GM19043 (cell line): Measurements from ENCODE around the gene PLEKHA1.

Experiments
- ATAC-seq: cut with Tn5 transposase; IDR thresholded peaks from one replicate; pipeline ENCODE4 v1.9.1; 2021; ENCODE audit warnings: low read depth; ENCODE audit not compliant: unreplicated experiment

PLEKHA1 gene

DNA sequence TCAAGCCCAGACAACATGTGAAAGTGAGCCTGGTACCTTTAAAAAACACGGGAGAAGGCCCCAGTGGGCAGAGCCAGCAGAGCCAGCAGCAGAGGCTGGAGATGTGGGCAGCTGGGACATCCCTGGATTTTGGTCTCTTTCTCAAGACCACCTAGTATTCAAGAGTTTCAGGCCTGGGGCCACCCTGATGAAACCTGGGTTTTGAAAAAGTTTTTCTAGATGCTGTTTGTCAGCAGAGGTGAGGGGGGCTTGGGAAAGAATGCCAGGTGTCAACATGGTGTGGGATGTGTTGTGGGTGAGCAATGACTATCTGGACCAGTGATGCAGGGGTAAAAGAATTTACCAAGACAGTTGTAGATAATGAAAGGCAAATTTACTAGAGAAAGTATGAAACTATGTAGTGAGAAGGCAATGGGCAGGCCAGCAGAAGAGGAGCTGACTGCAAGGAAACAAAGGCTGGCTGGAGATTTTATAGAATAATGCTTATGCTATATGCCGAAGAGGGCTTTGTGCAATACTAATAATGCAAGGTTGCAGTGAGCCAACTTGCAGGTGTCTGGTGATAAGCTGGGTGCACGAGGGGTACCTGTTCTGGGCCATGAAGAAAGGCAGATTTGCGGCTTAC, 28.1 kb upstream of the PLEKHA1 start:
- ATAC-seq, result no peak

GRCh38 chr10:122347170-122347841, 27.2 kb upstream of the PLEKHA1 start:
- ATAC-seq, result no peak

DNA sequence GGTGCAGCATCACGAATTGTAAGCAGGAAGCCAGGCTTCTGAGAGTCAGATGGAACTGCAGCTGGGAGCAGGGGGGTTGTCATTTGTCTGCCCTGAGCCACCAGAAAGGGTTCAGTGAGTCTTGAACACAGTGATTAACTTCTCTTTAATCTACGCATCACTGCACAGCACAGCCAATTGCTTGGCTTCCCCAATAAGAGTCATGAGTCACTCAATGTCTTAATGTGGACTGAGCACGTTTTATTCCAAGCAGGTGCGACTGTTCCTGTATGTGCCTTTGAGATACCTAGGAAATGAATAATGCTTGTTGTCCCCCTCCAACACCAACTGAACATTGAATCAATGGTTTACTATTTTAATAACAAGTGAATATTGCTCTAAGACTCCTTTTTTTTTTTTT, 26.0 kb upstream of the PLEKHA1 start:
- ATAC-seq, result no peak

DNA sequence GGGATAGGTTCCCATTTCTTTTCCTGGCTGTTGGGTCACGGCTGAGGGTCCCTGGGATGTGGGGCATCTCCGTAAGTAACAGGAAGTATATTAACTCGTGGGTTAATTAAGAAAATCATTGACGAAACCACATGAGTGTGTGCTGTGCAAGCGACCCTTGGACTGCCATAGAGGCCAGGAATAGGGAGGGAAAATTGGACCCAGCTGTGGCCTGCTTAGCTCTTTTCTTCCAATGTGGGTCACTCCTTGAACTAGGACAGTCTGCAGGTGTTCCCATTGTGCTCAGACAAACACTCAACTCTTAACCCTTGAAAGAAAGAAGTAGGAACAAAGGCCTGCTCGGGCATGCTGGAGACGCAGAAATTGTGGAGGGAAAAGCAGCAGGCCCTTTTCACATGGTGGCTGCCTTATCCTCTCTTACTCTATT, 25.6 kb upstream of the PLEKHA1 start:
- no peak for ATAC-seq

DNA sequence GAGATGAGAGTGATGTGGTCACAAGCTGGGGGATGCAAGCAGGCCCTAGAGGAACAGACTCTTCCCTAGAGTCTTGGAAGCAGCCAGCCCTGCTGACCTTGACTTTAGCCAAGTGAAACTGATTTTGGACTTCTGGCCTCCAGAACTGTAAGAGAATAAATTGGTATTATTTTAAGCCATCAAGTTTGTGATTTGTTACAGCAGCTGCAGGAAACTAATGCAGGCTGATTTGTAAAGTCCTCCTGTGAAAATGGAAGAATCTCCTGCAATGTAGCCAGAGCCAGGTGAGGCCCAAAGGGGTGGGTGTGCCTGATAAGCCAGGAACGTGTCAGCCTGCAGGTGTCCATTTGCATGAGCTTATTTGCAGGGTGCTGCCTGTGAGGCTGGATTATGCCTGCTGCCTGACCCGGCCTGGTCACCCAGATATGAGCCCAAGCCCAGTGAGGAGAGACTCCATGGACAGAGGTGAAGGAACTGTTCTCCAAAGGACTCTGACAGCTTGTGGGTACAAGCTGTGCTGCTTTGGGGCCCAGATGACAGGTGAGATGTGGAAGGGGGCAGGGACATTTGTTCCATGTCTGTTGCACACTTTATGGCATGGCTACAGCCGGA, 24.6 kb upstream of the PLEKHA1 start:
- no peak for ATAC-seq

GRCh38 chr10:122350893-122351292, 23.6 kb upstream of the PLEKHA1 start:
- no peak for ATAC-seq

DNA sequence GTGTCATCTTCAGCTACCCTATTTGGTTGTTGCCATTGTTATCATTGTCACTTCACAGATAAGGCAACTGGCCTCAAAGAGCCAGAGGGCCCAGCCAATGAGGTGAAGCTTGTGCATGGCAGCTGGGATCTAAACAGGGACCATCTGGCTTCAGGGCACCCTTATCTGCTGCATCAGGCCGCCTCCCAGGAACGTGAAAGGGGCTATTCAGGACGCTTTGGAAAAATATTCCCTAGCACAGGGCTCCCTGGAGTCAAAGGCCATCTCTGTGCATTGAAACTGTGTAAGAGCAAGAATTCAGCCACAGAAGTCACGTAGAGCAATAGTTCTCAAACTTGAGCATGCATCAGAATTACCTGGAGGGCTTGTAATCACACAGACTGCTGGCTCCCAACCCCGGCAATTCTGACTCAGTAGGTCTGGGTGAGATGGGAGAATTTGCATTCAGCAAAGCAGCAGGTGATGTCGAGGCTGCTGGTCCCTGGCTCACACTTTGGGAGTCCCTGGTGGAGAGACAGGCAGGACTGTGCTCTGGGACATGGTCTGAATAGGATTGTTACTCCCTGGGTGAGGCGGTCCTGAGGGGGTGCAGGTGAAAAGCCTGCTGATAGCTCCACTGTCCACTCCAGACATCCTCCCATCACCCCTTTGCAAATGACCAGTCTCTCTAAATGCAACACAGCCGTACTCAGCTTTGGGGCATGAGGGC, 21.5 kb upstream of the PLEKHA1 start:
- no peak for ATAC-seq

- ATAC-seq, result no peak
These were observed 20.1 kb upstream of the PLEKHA1 start for GRCh38 chr10:122354383-122354782.

GRCh38 chr10:122357685-122358084, 16.8 kb upstream of the PLEKHA1 start:
- ATAC-seq, result no peak

DNA sequence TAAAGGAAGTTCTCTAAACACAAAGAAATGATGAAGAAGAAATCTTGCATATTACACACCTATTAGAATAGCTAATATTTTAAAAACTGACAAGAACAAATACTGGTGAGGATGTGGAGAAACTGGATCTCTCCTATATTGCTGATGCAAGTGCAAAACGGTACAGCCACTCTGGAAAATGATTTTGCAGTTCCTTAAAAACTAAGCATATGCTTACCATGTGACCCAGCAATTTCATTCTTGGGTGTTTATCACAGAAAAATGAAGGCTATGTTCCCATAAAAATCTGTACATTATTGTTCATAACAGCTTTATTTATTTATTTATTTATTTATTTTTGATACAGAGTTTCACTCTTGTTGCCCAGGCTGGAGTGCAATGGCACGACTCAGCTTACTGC, 14.9 kb upstream of the PLEKHA1 start:
- ATAC-seq, result no peak

DNA sequence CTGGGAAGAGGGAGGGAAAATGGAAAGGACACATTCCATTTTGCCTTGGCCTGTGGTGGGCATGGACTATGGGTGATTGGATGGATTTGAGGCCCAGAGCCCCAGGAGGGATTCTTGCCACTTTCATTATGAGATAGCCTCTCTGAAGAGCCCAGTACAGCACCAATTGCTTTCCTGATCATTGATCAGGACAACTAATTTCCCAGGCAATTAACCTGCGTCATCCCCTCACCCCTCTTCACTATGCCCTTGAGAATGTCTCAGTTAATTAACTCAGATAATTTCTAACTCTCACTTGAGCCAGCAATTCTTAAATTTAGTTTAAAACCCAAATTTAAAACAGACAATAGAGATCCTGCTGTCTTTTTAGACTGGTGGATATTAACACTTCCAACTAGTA, 13.5 kb upstream of the PLEKHA1 start:
- no peak for ATAC-seq

DNA sequence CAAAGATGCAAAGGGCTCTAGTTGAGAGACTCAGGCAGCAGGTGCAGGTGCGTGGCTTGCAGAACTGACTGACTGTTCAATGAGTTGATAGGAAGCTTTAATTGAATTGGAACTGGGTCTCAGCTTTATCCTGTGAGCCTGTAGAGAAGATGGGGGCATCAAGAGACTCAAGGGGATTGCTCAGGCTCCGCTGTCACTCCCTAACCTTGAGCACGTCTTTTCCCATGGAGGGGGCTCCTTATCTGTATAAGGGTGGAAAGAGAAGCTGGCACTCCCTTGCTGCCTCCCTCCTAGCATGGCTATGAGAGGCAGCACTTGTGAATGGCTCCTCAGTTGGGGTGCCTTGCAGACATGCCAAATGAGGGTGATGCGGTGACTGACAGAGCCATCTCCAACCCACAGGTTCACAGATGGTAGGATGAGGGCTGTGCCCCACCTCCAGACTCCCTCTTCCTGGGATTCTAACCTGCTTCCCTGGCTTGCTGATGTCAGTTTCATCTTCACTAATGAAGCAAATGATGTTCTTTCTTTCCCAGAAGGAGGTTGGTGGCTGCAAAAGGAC, 12.4 kb upstream of the PLEKHA1 start:
- ATAC-seq, result no peak

DNA sequence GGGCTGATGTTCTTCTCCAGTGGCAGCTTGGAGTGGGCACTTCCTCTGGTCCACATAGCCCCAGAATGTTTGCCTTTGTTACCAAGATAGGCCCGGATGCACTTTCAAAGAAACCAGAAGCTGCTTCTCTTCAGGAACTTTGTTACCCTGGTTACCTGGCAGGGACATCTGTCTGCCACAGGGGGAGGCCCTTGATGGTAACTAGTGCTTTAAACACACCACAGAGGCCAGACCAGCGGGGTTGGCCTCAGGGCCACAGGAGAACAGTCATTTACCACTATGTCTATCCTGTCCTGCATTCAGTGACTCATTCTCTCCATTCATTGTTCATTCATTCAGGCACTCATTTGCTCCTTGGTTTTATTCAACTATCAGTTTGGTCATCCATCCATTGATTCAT, 11.9 kb upstream of the PLEKHA1 start:
- no peak for ATAC-seq

- no peak for ATAC-seq
These were observed 11.2 kb upstream of the PLEKHA1 start for GRCh38 chr10:122363311-122363710.

GRCh38 chr10:122363722-122364463, 10.6 kb upstream of the PLEKHA1 start:
- no peak for ATAC-seq

DNA sequence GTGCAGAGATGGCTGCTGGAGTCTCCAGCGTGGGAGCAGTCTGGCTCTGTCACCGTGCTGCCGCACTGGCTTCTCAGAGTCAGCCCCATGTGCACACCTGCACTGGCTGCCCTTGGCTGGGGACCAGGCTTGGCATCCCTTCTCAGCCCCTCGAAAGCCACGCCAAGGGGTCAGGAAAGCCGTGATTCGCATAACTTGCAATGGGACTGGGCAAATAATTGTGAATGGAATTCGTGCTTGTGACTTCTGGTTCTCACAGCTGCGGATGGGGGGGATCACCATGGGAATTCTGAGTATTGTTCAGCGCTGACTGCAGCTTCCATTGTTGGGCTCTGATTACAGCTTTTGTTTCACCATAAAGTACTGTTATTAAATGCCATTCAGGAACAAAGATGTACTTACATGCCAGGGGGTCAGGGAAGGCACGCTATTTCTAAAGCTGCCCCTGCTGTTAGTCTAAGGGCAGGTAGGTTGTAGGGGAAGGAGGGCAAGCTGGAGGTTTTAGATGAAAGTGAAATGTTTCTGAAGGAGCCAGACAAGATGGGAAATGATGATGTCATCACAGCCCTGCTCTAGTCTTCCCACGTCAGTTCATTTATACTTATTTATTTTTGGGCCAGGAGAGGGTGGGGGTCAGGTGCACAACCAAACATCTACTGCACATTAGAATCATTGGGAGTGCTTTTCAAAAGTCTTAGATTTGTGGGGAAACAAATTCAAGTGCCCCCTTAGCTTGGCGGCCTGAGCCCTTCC, 5.8 kb upstream of the PLEKHA1 start:
- ATAC-seq, result no peak

DNA sequence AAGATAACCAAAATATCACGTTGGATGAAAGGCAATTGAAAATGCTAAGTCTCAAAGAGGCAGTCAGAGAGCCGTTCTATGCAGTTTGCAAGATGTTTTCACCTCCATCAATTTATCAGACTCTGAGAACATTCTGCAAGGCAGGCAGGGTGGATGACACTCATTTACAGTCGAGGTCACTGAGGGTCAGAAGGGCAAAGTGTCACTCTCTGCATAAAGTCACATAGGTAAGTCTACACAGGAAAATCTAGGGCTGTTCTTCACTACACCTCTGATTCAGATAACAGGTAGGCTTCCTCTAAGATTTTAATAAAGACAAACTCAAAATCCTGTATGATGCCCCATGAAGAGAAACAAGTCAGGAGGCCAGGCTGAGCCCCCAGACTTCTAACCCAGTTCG, 1.4 kb upstream of the PLEKHA1 start:
- ATAC-seq, result no peak

DNA sequence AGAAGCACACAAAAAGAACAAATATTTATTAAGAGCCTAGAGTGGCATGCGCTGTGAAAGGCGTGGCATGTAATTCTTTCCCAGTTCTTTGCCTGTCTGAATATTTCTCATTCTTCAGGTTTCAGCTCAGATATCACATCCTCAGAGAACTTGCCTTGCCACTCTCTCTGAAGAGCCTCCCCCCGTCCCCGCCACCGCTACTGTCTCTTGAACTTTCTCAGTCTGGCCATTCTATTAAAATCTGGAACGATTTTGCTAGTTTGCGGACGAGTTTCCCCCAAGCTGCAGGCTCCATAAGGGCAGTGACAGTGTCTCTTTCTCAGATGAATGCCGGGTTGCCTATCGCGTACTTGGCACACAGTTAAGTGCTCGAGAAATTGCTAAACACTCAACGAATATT, 787 bp upstream of the PLEKHA1 start:
- no peak for ATAC-seq

- ATAC-seq, result peak; percentile 51
These were observed 561 bp downstream of the PLEKHA1 start for GRCh38 chr10:122374859-122375678.
